Gastrocnemius medialis (tissue), 4 donors: ENCODE measurements around the gene GPR4. TPM values are rescaled to one million over a fixed set of nuclear protein-coding genes. Genes with fewer than 3 reads are reported as not detected.
A peak's percentile ranks its signal among the peaks of the same experiment; 100 is the strongest.

Source experiments
- ATAC-seq, 2 donors: fragments of 150-250 bp; one replicate each; pipeline ENCODE4 v1.9.1; 2016
- DNase-seq, 2 donors: peaks; one replicate each; pipeline ENCODE4 v3.0.0-alpha.2; 2019
- H3K27ac ChIP-seq, 4 donors: fragments of 200-600 bp; sonication (generic); 1 replicate in 1 of 4; 2 replicates in 3 of 4; pipeline ENCODE4 v1.5.1; 2016 to 2018; ENCODE audit warnings: mild to moderate bottlenecking in 2 of 4, moderate library complexity in 1 of 4
- H3K27me3 ChIP-seq, 3 donors: fragments of 200-600 bp; sonication (generic) in 2 of 3; 1 replicate in 1 of 3; 2 replicates in 2 of 3; pipeline versions ENCODE4 v1.5.1 to v1.6.0; 2016 to 2019; ENCODE audit warnings: mild to moderate bottlenecking in 1 of 3, moderate library complexity in 1 of 3
- H3K36me3 ChIP-seq, 2 donors: fragments of 200-600 bp; sonication (generic) in 1 of 2; one replicate each; pipeline ENCODE4 v1.5.1; 2017 to 2018
- H3K4me1 ChIP-seq, 2 donors: fragments of 200-600 bp; sonication (generic) in 1 of 2; one replicate each; pipeline ENCODE4 v1.5.1; 2016 to 2017; ENCODE audit warnings: mild to moderate bottlenecking in 2 of 2
- H3K4me3 ChIP-seq, 4 donors: fragments of 200-600 bp; sonication (generic) in 3 of 4; 1 replicate in 1 of 4; 2 replicates in 3 of 4; pipeline ENCODE4 v1.5.1; 2016 to 2019; ENCODE audit warnings: mild to moderate bottlenecking in 2 of 4
- H3K9me3 ChIP-seq, 3 donors: fragments of 200-600 bp; sonication (generic) in 2 of 3; 1 replicate in 1 of 3; 2 replicates in 2 of 3; pipeline ENCODE4 v1.5.1; 2016 to 2019
- POLR2A ChIP-seq, 2 donors: fragments of 450-650 bp; IDR thresholded peaks; one replicate each; pipeline ENCODE4 v1.6.1; 2017; ENCODE audit warnings: antibody characterized with exemption in 2 of 2, mild to moderate bottlenecking in 2 of 2, moderate library complexity in 2 of 2
- in situ Hi-C, 4 donors: fragments of 200-750 bp; cut with MboI; loops; one replicate each; pipeline versions ENCODE4 v1.15.0 to v1.8.0; 2017; ENCODE audit warnings: low sequenced_read_pairs in 4 of 4
- intact Hi-C: fragments of 100-400 bp; cut with DNase I; formaldehyde crosslinking; loops from one replicate; pipeline ENCODE4 v1.15.1; 2023; ENCODE audit warnings: low total_unique reads
- total RNA-seq, 4 donors: library from RNA; depleted of rRNA; stranded (reverse); fragments of >200 nt; gene quantifications; one replicate each; pipeline versions ENCODE4 v1.1.0 to v1.2.3, GENCODE V29; 2016
- TF ChIP-seq, protein P1 (sequence below), 5 experiments: fragments of 450-650 bp in 3 of 5; fragments of 200-600 bp in 2 of 5; sonication (generic) in 2 of 5; IDR thresholded peaks in 4 of 5; conservative IDR thresholded peaks in 1 of 5; 1 replicate in 4 of 5; 2 replicates in 1 of 5; pipeline ENCODE4 v1.5.1; 2016 to 2019; ENCODE audit warnings: antibody characterized with exemption in 5 of 5, mild to moderate bottlenecking in 3 of 5, moderate library complexity in 3 of 5

GPR4 gene
- total RNA-seq, 4 donors from 2014 or later: 0.46 to 4.2 (median 2.2) TPM

DNA sequence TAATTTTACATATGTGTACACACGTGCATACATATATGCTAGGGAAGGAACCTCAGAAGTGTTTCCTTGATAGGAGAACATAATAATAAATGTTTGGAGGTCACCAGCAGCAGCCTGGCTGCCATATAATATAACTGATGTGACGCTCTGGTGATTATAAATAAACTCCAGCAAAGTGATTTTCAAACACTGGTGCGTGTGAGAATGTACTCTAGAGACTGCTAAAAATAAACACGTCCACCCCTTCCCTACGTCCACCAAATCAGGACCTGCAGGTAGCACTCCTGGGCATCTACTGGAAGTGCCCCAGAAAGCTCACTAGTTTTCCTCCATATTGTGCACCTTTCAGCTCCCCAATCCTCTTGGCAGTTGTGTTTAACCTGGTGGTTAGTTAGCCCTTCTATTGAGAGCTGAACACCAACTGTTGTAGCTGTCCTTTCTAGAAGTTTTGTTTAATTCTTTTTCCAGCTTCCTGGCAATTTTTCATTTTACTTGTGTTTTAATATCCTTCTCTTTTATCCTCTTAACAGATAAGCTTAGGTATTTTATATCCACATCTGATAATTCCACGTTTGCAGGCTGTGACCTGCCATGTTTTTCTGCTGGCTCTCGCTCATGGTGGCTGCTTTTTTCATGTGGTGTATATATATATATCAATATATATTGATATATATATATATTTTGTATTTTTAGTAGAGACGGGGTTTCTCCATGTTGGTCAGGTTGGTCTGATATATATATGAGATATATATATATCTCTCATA lies 30.4 kb downstream of the GPR4 start:
- intact Hi-C loops: no loop called here
- Histone ChIP-seq H3K9me3 (no peaks in the 10 kb centered on the region), H3K27me3 (no peaks in the 10 kb centered on the region), H3K4me1 (peaks cover 43 to 57% of the 10 kb centered on the region in 2 donors), H3K27ac (peak overlapping the region in 3 of 4 donors; percentile 22 to 67 (median 51)), H3K4me3 (no peak overlapping the region), H3K36me3 (no peaks in the 10 kb centered on the region)
- TF ChIP-seq, protein P1, sequence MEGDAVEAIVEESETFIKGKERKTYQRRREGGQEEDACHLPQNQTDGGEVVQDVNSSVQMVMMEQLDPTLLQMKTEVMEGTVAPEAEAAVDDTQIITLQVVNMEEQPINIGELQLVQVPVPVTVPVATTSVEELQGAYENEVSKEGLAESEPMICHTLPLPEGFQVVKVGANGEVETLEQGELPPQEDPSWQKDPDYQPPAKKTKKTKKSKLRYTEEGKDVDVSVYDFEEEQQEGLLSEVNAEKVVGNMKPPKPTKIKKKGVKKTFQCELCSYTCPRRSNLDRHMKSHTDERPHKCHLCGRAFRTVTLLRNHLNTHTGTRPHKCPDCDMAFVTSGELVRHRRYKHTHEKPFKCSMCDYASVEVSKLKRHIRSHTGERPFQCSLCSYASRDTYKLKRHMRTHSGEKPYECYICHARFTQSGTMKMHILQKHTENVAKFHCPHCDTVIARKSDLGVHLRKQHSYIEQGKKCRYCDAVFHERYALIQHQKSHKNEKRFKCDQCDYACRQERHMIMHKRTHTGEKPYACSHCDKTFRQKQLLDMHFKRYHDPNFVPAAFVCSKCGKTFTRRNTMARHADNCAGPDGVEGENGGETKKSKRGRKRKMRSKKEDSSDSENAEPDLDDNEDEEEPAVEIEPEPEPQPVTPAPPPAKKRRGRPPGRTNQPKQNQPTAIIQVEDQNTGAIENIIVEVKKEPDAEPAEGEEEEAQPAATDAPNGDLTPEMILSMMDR (IDR thresholded peaks at IDR 0.05 in 4 of 5, conservative IDR thresholded peaks at IDR 0.05 in 1 of 5): no peak
- no peak for TF ChIP-seq POLR2A (IDR thresholded peaks at IDR 0.05)
- ATAC-seq: no peak
- no peak for DNase-seq
- in situ Hi-C loops: no loop called here

DNA sequence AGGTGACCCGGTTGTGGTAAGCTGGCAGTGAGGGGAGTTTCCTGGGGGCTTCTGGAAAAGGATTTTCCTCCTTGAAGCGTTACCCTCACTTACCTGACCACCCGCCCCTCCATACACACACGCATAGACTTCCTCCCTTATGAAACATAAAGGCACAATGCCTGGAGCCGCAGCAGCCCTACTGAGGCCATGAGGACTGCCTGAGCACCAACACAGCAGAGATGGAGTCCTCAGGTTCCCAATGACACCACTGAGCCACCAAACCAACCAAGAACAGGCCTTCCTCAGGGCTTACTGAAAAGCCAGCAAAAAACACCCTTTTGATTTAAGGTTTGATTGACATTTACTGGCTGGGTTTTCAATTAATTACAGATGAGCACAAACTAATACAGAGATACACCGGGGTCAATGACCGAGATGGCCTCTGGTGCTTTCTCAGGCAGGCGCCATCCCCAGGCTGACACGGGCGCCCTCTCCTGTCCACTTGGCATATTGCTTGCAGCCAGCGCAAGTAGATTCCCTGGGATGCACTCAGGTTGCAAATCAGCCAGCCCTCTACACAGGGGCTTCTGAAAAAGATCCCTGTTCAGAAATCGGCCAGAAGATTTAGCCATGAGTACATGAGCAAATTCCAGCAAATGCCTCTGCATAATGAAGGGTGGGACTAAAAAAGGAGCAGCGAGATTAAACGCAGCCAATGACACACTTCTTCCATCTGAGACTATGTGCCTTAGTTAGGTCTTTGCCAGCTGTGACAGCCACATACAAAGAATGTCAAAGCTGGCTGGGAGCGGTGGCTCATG lies 32.2 kb downstream of the GPR4 start:
- intact Hi-C loops: loop anchor here (1.0 kb wide), 1 partner anchor 47 kb away; no protein-coding TSS in a partner anchor
- peaks cover 37 to 43% of the 10 kb centered on the region in 2 donors for H3K4me1 ChIP-seq

DNA sequence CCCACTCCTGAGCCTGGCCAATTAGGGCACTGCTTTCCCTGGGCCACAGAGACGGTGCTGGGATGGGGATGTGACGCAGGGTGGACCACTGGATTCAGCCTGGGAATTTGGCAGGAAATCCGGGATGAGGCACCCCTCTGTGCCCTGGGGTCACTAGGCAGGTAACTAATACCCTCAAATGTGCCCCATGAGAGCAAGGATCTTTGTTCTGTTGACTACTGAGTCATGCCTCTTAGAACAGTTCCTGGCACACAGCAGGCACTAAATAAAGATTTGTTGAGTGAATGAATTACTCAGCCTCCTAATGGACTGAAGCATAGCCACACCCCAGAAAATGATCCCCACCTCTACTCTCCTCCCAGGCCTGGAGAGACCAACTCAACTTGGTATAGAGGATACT lies 33.3 kb downstream of the GPR4 start:
- peak overlapping the region; percentile 84 to 93 (median 86) for H3K27ac ChIP-seq
- peak; percentile 95 to 96 for ATAC-seq
- TF ChIP-seq, protein P1 (IDR thresholded peaks at IDR 0.05 in 4 of 5, conservative IDR thresholded peaks at IDR 0.05 in 1 of 5): no peak
- TF ChIP-seq POLR2A (IDR thresholded peaks at IDR 0.05): peak in 1 of 2 donors; percentile 30
- DNase-seq: peak; percentile 69
- in situ Hi-C loops (no loop called here), intact Hi-C loops (no loop called here)
- peaks cover 32 to 37% of the 10 kb centered on the region in 2 donors for H3K4me1 ChIP-seq
- no peaks in the 10 kb centered on the region for H3K27me3 ChIP-seq
- H3K36me3 ChIP-seq: no peaks in the 10 kb centered on the region
- no peaks in the 10 kb centered on the region for H3K9me3 ChIP-seq
- H3K4me3 ChIP-seq: no peak overlapping the region

More for the DNA sequence above, 32.2 kb downstream of the GPR4 start:
- DNase-seq (peak; percentile 48 to 77), ATAC-seq (peak; percentile 60 to 61)
- Histone ChIP-seq H3K36me3 (no peaks in the 10 kb centered on the region), H3K27ac (peak overlapping the region; percentile 84 to 93 (median 86)), H3K4me3 (no peak overlapping the region), H3K9me3 (no peaks in the 10 kb centered on the region), H3K27me3 (no peaks in the 10 kb centered on the region)
- no peak for TF ChIP-seq POLR2A (IDR thresholded peaks at IDR 0.05)
- TF ChIP-seq, protein P1 (IDR thresholded peaks at IDR 0.05 in 4 of 5, conservative IDR thresholded peaks at IDR 0.05 in 1 of 5): peak; percentile 73 to 87 (median 79)
- in situ Hi-C loops: no loop called here

DNA sequence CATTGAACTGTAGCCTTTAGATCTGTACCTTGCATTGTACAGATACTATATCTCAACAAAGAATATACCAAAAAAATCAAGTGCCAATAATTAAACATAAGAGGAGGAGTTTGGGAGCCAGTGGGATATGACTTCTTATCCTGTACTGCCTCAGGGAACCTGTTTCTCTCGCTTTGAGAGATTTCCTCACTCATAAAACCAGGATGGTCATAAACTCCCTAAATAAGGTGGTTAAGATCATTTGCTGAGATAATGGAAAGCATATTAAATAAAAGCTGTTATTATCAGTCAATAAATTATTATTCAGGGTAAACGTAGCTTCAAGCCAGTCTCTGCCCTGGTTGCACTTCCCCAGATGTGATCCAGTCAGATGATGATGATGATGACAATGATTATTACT lies 34.4 kb downstream of the GPR4 start:
- TF ChIP-seq, protein P1 (IDR thresholded peaks at IDR 0.05 in 4 of 5, conservative IDR thresholded peaks at IDR 0.05 in 1 of 5): no peak
- TF ChIP-seq POLR2A (IDR thresholded peaks at IDR 0.05): peak in 1 of 2 donors; percentile 34
- Histone ChIP-seq H3K27ac (peak overlapping the region; percentile 84 to 93 (median 86)), H3K4me3 (no peak overlapping the region), H3K27me3 (no peaks in the 10 kb centered on the region), H3K36me3 (no peaks in the 10 kb centered on the region), H3K9me3 (no peaks in the 10 kb centered on the region), H3K4me1 (peaks cover 32 to 36% of the 10 kb centered on the region in 2 donors)
- ATAC-seq: no peak
- intact Hi-C loops: no loop called here
- DNase-seq: no peak
- in situ Hi-C loops: no loop called here
